HEK293 (cell line): Measurements from ENCODE around the gene TMCO1.

ENCODE experiments used
- CTCF ChIA-PET: fragments of 350-600 bp; formaldehyde crosslinking; extraction: SDS; loops from one replicate; lab custom pipeline; 2021; ENCODE audit warnings: antibody characterized with exemption; lab: Yijun Ruan, JAX
- POLR2A ChIA-PET: fragments of 300-600 bp; formaldehyde crosslinking; extraction: SDS; loops from one replicate; lab custom pipeline; 2020; ENCODE audit warnings: antibody characterized with exemption, inconsistent platforms; lab: Yijun Ruan, JAX
- H3K27ac ChIP-seq: fragments of 200-500 bp; sonication (Bioruptor generic); 2 replicates; pipeline ENCODE4 v1.5.1; 2014; ENCODE audit warnings: low read depth, low read length, control low read depth, inconsistent platforms; ENCODE audit errors: extremely low read depth
- H3K36me3 ChIP-seq, 2 experiments: fragments of 200-500 bp in 1 of 2; sonication (Bioruptor generic) in 1 of 2; 1 replicate in 1 of 2; 2 replicates in 1 of 2; pipeline ENCODE4 v1.5.1; 2014 to 2017; ENCODE audit warnings: inconsistent platforms in 2 of 2, low read length in 2 of 2; ENCODE audit not compliant: control insufficient read depth in 2 of 2, insufficient read depth in 1 of 2
- H3K4me1 ChIP-seq: fragments of 200-500 bp; sonication (Bioruptor generic); 2 replicates; pipeline ENCODE4 v1.5.1; 2014; ENCODE audit warnings: mild to moderate bottlenecking, low read length, inconsistent platforms; ENCODE audit not compliant: control insufficient read depth, insufficient read depth
- H3K4me3 ChIP-seq: 2 replicates; pipeline ENCODE4 v1.5.1; 2011; ENCODE audit warnings: low read depth, mild to moderate bottlenecking, control low read depth, low read length, moderate library complexity
- H3K9me3 ChIP-seq: fragments of 200-500 bp; sonication (Bioruptor generic); 2 replicates; pipeline ENCODE4 v1.5.1; 2014; ENCODE audit warnings: low read depth, low read length, inconsistent platforms; ENCODE audit not compliant: control insufficient read depth, insufficient read depth
- FEZF1 ChIP-seq: fragments of 450-650 bp; formaldehyde crosslinking; IDR thresholded peaks from 2 replicates; pipeline ENCODE4 v1.5.1; 2016; ENCODE audit warnings: missing biosample characterization, missing genetic modification characterization
- GLI2 ChIP-seq: fragments of 450-650 bp; formaldehyde crosslinking; IDR thresholded peaks from 2 replicates; pipeline ENCODE4; 2017; ENCODE audit warnings: missing biosample characterization, missing genetic modification characterization, low read depth, borderline replicate concordance
- KLF7 ChIP-seq: fragments of 450-650 bp; formaldehyde crosslinking; IDR thresholded peaks from 2 replicates; pipeline ENCODE4 v1.5.1; 2016; ENCODE audit warnings: missing biosample characterization, missing genetic modification characterization, borderline replicate concordance
- OVOL3 ChIP-seq: fragments of 450-650 bp; formaldehyde crosslinking; IDR thresholded peaks from 2 replicates; pipeline ENCODE4 v1.5.1; 2016; ENCODE audit warnings: missing biosample characterization, missing genetic modification characterization
- SETDB1 ChIP-seq: IDR thresholded peaks from one replicate; pipeline ENCODE4 v1.6.1; 2017; ENCODE audit warnings: mild to moderate bottlenecking, low read length, moderate library complexity, mixed read lengths; ENCODE audit not compliant: insufficient read length
- TRIM28 ChIP-seq: IDR thresholded peaks from 2 replicates; pipeline ENCODE4 v1.6.1; 2011; ENCODE audit warnings: low read length, control low read depth, borderline replicate concordance
- ZBTB1 ChIP-seq: fragments of 450-650 bp; formaldehyde crosslinking; IDR thresholded peaks from 2 replicates; pipeline ENCODE4 v1.5.1; 2016; ENCODE audit warnings: missing biosample characterization, missing genetic modification characterization
- ZNF157 ChIP-seq: fragments of 450-650 bp; formaldehyde crosslinking; IDR thresholded peaks from 2 replicates; pipeline ENCODE4 v1.5.1; 2016; ENCODE audit warnings: missing biosample characterization, missing genetic modification characterization
- ZNF2 ChIP-seq: fragments of 450-650 bp; formaldehyde crosslinking; IDR thresholded peaks from 2 replicates; pipeline ENCODE4 v1.5.1; 2016; ENCODE audit warnings: missing biosample characterization, missing genetic modification characterization
- ZNF266 ChIP-seq: fragments of 450-650 bp; formaldehyde crosslinking; IDR thresholded peaks from 2 replicates; pipeline ENCODE4 v1.5.1; 2016; ENCODE audit warnings: missing biosample characterization, missing genetic modification characterization, low read depth
- ZNF292 ChIP-seq: fragments of 450-650 bp; formaldehyde crosslinking; IDR thresholded peaks from 2 replicates; pipeline ENCODE4 v1.5.1; 2016; ENCODE audit warnings: low read depth, missing biosample characterization, missing genetic modification characterization, borderline replicate concordance
- ZNF404 ChIP-seq: fragments of 450-650 bp; formaldehyde crosslinking; IDR thresholded peaks from 2 replicates; pipeline ENCODE4 v1.5.1; 2017; ENCODE audit warnings: missing biosample characterization, missing genetic modification characterization
- ZNF426 ChIP-seq: fragments of 450-650 bp; formaldehyde crosslinking; IDR thresholded peaks from 2 replicates; pipeline ENCODE4 v1.5.1; 2017; ENCODE audit warnings: missing biosample characterization, missing genetic modification characterization, mild to moderate bottlenecking, inconsistent platforms, moderate library complexity
- ZNF433 ChIP-seq: fragments of 450-650 bp; formaldehyde crosslinking; IDR thresholded peaks from 2 replicates; pipeline ENCODE4 v1.5.1; 2016; ENCODE audit warnings: missing biosample characterization, missing genetic modification characterization, low read depth
- ZNF48 ChIP-seq: fragments of 450-650 bp; formaldehyde crosslinking; IDR thresholded peaks from 2 replicates; pipeline ENCODE4 v1.5.1; 2016; ENCODE audit warnings: missing biosample characterization, missing genetic modification characterization
- ZNF544 ChIP-seq: fragments of 450-650 bp; formaldehyde crosslinking; IDR thresholded peaks from 2 replicates; pipeline ENCODE4 v1.5.0; 2017; ENCODE audit warnings: missing biosample characterization, missing genetic modification characterization
- ZNF623 ChIP-seq: fragments of 450-650 bp; formaldehyde crosslinking; IDR thresholded peaks from 2 replicates; pipeline ENCODE4 v1.5.1; 2016; ENCODE audit warnings: missing biosample characterization, missing genetic modification characterization
- ZNF624 ChIP-seq: fragments of 450-650 bp; formaldehyde crosslinking; IDR thresholded peaks from 2 replicates; pipeline ENCODE4 v1.5.1; 2017; ENCODE audit warnings: missing biosample characterization, missing genetic modification characterization
- ZNF792 ChIP-seq: fragments of 450-650 bp; formaldehyde crosslinking; IDR thresholded peaks from 2 replicates; pipeline ENCODE4 v1.5.1; 2016; ENCODE audit warnings: missing biosample characterization, missing genetic modification characterization
- TF ChIP-seq, protein P1 (sequence below): fragments of 450-650 bp; formaldehyde crosslinking; IDR thresholded peaks from 2 replicates; pipeline ENCODE4 v1.5.1; 2016; ENCODE audit warnings: missing biosample characterization, missing genetic modification characterization
- TF ChIP-seq, protein P2 (sequence below): fragments of 450-650 bp; formaldehyde crosslinking; IDR thresholded peaks from 2 replicates; pipeline ENCODE4 v1.5.1; 2016; ENCODE audit warnings: missing biosample characterization, missing genetic modification characterization
- TF ChIP-seq, protein P3 (sequence below): fragments of 450-650 bp; formaldehyde crosslinking; IDR thresholded peaks from 2 replicates; pipeline ENCODE4 v1.5.1; 2016; ENCODE audit warnings: missing biosample characterization, missing genetic modification characterization, borderline replicate concordance

TMCO1 gene

DNA sequence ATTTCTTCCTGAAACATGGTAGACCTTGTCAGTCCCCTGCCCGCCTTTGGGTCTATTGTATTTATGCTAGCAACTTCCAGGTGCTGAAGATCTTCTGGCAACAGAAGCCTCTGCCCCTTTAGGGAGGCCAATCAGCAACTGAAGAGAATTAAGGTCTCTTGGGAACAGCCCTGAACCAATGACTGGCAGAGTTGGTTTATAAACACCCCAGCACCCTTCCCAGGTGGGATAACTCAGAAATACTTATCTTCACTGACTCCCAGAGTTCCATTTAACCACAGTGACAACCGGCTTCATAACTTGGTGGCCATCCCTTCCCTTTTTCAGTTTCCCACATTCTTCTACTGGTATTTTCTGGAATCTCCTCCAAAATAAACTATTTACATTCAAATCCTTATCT, 27.2 kb upstream of the TMCO1 start:
- no peaks in the 10 kb centered on the region for H3K36me3 ChIP-seq
- TF ChIP-seq SETDB1 (no peak), TRIM28 (no peak), FEZF1 (tag by site-specific recombination) (no peak), ZNF404 (tag by site-specific recombination) (no peak), ZNF792 (no peak), GLI2 (tag by site-specific recombination) (no peak), ZNF157 (tag by site-specific recombination) (no peak), ZNF292 (tag by site-specific recombination) (no peak), OVOL3 (tag by site-specific recombination) (no peak), ZNF433 (tag by site-specific recombination) (no peak), ZNF2 (tag by site-specific recombination) (no peak), ZNF623 (tag by site-specific recombination) (no peak), ZNF624 (tag by site-specific recombination) (no peak)
- TF ChIP-seq, protein P1, sequence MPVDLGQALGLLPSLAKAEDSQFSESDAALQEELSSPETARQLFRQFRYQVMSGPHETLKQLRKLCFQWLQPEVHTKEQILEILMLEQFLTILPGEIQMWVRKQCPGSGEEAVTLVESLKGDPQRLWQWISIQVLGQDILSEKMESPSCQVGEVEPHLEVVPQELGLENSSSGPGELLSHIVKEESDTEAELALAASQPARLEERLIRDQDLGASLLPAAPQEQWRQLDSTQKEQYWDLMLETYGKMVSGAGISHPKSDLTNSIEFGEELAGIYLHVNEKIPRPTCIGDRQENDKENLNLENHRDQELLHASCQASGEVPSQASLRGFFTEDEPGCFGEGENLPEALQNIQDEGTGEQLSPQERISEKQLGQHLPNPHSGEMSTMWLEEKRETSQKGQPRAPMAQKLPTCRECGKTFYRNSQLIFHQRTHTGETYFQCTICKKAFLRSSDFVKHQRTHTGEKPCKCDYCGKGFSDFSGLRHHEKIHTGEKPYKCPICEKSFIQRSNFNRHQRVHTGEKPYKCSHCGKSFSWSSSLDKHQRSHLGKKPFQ: no peak
- TF ChIP-seq, protein P2, sequence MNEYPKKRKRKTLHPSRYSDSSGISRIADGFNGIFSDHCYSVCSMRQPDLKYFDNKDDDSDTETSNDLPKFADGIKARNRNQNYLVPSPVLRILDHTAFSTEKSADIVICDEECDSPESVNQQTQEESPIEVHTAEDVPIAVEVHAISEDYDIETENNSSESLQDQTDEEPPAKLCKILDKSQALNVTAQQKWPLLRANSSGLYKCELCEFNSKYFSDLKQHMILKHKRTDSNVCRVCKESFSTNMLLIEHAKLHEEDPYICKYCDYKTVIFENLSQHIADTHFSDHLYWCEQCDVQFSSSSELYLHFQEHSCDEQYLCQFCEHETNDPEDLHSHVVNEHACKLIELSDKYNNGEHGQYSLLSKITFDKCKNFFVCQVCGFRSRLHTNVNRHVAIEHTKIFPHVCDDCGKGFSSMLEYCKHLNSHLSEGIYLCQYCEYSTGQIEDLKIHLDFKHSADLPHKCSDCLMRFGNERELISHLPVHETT: no peak
- ChIA-PET POLR2A (no interaction called here), CTCF (interaction anchor here (1.0 kb wide), 1 partner anchor 15 kb away, joined by 3 read pairs; no protein-coding TSS in a partner anchor)
- no peaks in the 10 kb centered on the region for H3K4me1 ChIP-seq
- H3K27ac ChIP-seq: no peak overlapping the region
- H3K9me3 ChIP-seq: no peaks in the 10 kb centered on the region
- no peak overlapping the region for H3K4me3 ChIP-seq

DNA sequence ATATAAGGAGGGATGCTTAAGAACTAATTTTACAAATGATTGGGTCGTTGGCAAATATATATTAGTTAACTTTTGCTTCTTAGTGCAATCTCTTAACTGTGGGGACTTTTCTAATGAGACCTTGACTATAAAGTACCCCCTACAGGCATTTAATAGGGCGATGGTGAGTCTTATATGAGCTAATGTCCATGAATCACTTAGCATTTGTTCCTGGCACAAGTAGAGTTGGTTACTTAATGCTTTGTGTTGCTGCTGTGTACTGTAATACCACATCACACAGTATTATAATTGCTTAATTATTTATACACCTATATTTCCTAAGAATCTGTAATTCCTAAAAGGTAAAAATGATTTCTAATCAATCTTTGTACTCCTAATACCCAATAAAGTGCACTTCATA, 25.3 kb upstream of the TMCO1 start:
- no peaks in the 10 kb centered on the region for H3K4me1 ChIP-seq
- no peaks in the 10 kb centered on the region for H3K36me3 ChIP-seq
- H3K27ac ChIP-seq: no peak overlapping the region
- no peak for TF ChIP-seq ZNF426 (tag by site-specific recombination)
- no peak for TF ChIP-seq ZNF544 (tag by site-specific recombination)
- TF ChIP-seq ZBTB1: no peak
- TF ChIP-seq ZNF266 (tag by site-specific recombination): no peak
- no peak for TF ChIP-seq ZNF48 (tag by site-specific recombination)
- TF ChIP-seq, protein P3, sequence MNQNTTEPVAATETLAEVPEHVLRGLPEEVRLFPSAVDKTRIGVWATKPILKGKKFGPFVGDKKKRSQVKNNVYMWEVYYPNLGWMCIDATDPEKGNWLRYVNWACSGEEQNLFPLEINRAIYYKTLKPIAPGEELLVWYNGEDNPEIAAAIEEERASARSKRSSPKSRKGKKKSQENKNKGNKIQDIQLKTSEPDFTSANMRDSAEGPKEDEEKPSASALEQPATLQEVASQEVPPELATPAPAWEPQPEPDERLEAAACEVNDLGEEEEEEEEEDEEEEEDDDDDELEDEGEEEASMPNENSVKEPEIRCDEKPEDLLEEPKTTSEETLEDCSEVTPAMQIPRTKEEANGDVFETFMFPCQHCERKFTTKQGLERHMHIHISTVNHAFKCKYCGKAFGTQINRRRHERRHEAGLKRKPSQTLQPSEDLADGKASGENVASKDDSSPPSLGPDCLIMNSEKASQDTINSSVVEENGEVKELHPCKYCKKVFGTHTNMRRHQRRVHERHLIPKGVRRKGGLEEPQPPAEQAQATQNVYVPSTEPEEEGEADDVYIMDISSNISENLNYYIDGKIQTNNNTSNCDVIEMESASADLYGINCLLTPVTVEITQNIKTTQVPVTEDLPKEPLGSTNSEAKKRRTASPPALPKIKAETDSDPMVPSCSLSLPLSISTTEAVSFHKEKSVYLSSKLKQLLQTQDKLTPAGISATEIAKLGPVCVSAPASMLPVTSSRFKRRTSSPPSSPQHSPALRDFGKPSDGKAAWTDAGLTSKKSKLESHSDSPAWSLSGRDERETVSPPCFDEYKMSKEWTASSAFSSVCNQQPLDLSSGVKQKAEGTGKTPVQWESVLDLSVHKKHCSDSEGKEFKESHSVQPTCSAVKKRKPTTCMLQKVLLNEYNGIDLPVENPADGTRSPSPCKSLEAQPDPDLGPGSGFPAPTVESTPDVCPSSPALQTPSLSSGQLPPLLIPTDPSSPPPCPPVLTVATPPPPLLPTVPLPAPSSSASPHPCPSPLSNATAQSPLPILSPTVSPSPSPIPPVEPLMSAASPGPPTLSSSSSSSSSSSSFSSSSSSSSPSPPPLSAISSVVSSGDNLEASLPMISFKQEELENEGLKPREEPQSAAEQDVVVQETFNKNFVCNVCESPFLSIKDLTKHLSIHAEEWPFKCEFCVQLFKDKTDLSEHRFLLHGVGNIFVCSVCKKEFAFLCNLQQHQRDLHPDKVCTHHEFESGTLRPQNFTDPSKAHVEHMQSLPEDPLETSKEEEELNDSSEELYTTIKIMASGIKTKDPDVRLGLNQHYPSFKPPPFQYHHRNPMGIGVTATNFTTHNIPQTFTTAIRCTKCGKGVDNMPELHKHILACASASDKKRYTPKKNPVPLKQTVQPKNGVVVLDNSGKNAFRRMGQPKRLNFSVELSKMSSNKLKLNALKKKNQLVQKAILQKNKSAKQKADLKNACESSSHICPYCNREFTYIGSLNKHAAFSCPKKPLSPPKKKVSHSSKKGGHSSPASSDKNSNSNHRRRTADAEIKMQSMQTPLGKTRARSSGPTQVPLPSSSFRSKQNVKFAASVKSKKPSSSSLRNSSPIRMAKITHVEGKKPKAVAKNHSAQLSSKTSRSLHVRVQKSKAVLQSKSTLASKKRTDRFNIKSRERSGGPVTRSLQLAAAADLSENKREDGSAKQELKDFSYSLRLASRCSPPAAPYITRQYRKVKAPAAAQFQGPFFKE (tag by site-specific recombination): no peak
- no peak for TF ChIP-seq KLF7 (tag by site-specific recombination)
- no peak for TF ChIP-seq ZNF404 (tag by site-specific recombination)
- TF ChIP-seq ZNF624 (tag by site-specific recombination): no peak
- CTCF ChIA-PET: interaction anchor here (0.8 kb wide), 1 partner anchor 120 kb away, joined by 3 read pairs; no protein-coding TSS in a partner anchor
- POLR2A ChIA-PET: interaction anchor here (1.2 kb wide), 1 partner anchor 25 kb away, joined by 3 read pairs; no protein-coding TSS in a partner anchor
- no peaks in the 10 kb centered on the region for H3K9me3 ChIP-seq
- H3K4me3 ChIP-seq: no peak overlapping the region
